HuH-7 (cell line): ENCODE results near the gene IFT80.
A peak's percentile ranks its signal among the peaks of the same experiment; 100 is the strongest.

Source experiments
- DNase-seq: peaks from one replicate; pipeline ENCODE4 v3.0.0; 2011; ENCODE audit warnings: low spot score

The IFT80 gene

GRCh38 chr3:160399125-160400029 lies at the start of gene IFT80, which contains the start of gene SMC4:
Gene IFT80 (minus strand): TSS chr3:160399225. CDS start chr3:160384600, 14,625 bp downstream.
Gene SMC4 (plus strand): TSS chr3:160399650. CDS start chr3:160400827, 1,177 bp downstream.
- peak; percentile 66 for DNase-seq

- DNase-seq, result no peak
Observed at GRCh38 chr3:160447544-160447943, 48.5 kb upstream of the IFT80 start.

- DNase-seq, result no peak
Observed at GRCh38 chr3:160446522-160447056, 47.6 kb upstream of the IFT80 start.

- DNase-seq, result no peak
Observed at GRCh38 chr3:160445854-160446253, 46.8 kb upstream of the IFT80 start.

- DNase-seq, result no peak
Observed at GRCh38 chr3:160444411-160444810, 45.4 kb upstream of the IFT80 start.

GRCh38 chr3:160440687-160441086 lies 41.7 kb upstream of the IFT80 start:
- DNase-seq, result no peak

- no peak for DNase-seq
Observed at GRCh38 chr3:160437083-160437455, 38.0 kb upstream of the IFT80 start.

- no peak for DNase-seq
Observed at GRCh38 chr3:160435747-160436146, 36.7 kb upstream of the IFT80 start.

- DNase-seq, result no peak
Observed at GRCh38 chr3:160435095-160435494, 36.1 kb upstream of the IFT80 start.

GRCh38 chr3:160434071-160434470 lies 35.0 kb upstream of the IFT80 start:
- DNase-seq, result no peak

GRCh38 chr3:160427832-160428424 lies 28.9 kb upstream of the IFT80 start:
- DNase-seq, result no peak

GRCh38 chr3:160417311-160417710 lies 18.3 kb upstream of the IFT80 start:
- DNase-seq, result no peak

GRCh38 chr3:160413613-160414248 lies 14.7 kb upstream of the IFT80 start:
- DNase-seq, result peak; percentile 12

- DNase-seq, result no peak
Observed at GRCh38 chr3:160412477-160412876, 13.5 kb upstream of the IFT80 start.

- no peak for DNase-seq
Observed at GRCh38 chr3:160409812-160410610, 11.0 kb upstream of the IFT80 start.

- DNase-seq, result no peak
Observed at GRCh38 chr3:160403796-160404470, 4.9 kb upstream of the IFT80 start.

GRCh38 chr3:160403028-160403545 lies 4.1 kb upstream of the IFT80 start:
- DNase-seq, result no peak

GRCh38 chr3:160402221-160403027 lies 3.4 kb upstream of the IFT80 start:
- DNase-seq, result no peak

- no peak for DNase-seq
Observed at GRCh38 chr3:160401291-160402095, 2.5 kb upstream of the IFT80 start.
